GM21723 (cell line): ENCODE measurements around the gene GALNT2.

ENCODE experiments used
- ATAC-seq: cut with Tn5 transposase; IDR thresholded peaks from one replicate; pipeline ENCODE4 v1.9.1; 2021; ENCODE audit warnings: mild to moderate bottlenecking, moderate library complexity; ENCODE audit not compliant: unreplicated experiment

GALNT2 gene

GRCh38 chr1:230330157-230330556, 263.1 kb downstream of the GALNT2 start:
- no peak for ATAC-seq
